GM12874 (cell line): ENCODE data around the gene PACRG.

ENCODE experiments used
- TF ChIP-seq, protein P1 (sequence below): IDR thresholded peaks from 2 replicates; pipeline ENCODE4 v1.5.1; 2011; ENCODE audit warnings: low read depth, mild to moderate bottlenecking, control low read depth, low read length, moderate library complexity; ENCODE audit not compliant: insufficient read depth

Gene PACRG

DNA sequence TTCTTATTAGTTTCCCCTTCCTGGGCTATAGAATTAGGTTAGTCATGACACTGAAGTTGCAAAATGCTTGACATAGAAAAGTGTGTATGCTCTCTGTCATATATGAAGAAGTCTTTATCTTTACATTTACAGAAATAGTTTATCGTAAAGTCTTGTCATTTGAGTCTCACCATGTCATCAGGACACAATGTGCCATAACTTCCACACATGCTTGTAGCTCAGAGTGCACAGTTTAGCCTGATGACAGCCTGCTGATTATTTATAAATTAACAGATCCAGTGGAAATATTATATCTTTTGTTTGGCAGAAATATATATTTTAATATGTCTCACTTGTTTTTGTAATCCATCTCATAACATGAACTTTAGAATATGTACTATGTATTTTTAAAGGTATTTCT is 399.8 kb downstream of the PACRG start:
- TF ChIP-seq, protein P1, sequence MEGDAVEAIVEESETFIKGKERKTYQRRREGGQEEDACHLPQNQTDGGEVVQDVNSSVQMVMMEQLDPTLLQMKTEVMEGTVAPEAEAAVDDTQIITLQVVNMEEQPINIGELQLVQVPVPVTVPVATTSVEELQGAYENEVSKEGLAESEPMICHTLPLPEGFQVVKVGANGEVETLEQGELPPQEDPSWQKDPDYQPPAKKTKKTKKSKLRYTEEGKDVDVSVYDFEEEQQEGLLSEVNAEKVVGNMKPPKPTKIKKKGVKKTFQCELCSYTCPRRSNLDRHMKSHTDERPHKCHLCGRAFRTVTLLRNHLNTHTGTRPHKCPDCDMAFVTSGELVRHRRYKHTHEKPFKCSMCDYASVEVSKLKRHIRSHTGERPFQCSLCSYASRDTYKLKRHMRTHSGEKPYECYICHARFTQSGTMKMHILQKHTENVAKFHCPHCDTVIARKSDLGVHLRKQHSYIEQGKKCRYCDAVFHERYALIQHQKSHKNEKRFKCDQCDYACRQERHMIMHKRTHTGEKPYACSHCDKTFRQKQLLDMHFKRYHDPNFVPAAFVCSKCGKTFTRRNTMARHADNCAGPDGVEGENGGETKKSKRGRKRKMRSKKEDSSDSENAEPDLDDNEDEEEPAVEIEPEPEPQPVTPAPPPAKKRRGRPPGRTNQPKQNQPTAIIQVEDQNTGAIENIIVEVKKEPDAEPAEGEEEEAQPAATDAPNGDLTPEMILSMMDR: no peak

DNA sequence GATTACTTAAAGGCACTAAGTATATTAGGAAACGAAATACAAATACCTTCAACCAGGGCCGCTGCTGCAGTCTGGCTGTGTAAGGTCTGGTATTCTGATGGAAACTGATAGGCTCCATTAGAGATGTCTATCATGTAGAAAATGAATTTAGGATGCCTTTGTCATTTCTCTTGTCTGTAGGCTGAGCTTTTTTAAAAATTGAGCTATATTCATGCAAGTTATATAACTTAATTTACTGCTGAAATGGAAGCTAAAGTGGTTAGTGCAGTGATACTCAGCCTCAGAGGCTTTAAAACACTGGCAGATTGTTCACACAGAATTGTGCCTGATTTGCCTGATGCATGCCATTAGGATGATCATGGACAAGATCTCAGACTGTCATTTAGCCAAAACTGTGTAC is 400.6 kb downstream of the PACRG start:
- TF ChIP-seq, protein P1: no peak

DNA sequence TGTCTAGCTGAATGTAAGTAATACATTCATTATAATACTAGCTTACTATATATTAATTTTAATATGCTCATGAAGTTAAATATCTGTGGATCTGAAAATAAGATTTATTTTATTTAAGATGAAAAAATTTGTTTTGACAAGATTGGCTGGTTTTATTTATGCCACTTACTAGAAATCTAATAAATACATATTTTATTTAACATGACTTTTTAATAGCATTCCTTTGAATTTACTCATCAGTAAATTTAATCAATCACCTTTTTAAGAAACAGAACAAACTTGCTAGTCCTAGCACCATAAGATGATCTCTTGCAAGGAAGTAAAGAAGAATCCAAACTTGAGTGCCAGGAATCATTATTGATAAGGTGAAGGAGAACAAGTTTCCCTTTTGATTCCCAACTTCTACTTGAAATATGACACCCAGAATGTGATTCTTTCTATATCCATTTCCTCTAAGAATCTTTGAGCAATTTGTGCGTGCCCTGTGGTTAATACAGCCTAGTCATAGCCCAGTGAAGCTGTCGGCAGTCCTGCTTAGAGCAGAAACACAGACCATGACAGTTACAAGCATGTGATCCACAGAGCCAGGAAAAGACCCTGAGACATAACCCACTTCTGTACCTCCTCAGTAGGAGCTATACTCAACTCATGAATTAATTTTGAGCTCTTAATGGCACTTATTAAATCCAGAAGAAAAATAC is 404.4 kb downstream of the PACRG start:
- TF ChIP-seq, protein P1: no peak

DNA sequence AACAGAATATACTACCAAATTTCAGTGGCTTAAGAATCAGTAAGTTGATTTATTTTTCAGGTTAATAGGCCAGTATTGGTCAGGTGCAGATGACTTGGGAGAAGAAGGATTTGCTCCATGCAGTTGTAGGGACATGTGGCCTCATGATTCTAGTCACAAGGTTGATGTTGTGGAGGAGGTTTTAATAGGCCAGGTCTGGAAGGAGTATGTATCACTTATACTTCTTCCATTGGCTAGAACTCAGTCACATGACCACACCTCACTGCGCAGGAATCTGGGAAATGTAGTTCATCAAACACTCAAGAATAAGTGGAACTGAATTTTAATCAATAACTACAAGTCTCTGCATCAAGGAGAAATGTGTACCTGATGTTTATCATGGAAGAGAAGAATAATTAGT is 405.2 kb downstream of the PACRG start:
- TF ChIP-seq, protein P1: no peak

DNA sequence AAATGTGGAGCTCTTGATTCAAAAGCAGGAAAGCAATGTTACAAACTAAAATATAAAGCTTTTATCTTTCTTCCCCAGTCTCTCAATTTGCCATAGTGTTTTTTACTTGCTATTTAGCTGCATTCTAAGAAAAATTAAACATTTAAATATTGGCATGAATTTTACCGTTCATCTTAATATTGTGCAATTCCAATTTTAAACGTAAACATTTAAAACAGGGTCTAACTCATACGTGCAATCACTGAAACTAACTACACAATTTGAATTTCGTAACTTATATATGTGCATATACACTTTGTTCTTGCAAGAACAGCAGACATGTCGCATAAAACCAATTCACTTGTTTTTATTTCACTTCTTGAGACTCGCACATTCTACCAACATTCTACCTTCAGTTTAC is 405.9 kb downstream of the PACRG start:
- TF ChIP-seq, protein P1: no peak

DNA sequence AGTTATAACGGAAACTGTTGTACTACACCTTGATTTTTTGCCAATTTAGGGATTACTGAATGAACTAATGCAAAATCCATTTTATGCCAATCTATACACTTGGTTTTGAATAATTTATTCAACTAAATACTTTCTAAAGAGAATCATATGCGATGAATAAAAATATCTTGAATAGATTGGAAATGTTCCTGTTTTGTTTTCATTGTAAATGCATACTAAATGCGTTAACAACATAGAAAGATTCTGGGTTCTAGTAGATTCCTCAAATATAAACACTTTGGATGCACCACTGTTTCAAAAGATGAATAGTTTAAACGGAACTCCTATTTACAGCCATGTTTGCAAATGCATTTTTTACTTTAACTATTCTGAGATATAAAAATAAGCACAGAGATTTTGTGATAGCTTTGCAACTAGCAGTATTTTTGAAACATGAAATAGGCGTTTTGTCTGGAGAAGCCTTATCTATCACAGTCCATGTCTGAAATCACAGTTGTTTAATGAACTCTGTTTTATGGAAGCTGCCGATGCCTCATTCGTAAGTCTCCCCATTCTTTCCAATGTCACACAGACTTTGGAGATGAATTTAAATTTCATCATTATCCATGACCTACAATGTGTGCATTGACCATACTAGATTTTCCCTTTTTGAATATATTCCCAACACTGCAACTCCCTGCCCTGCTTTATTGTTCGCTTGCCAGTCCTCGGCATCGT is 409.1 kb downstream of the PACRG start:
- TF ChIP-seq, protein P1: no peak

DNA sequence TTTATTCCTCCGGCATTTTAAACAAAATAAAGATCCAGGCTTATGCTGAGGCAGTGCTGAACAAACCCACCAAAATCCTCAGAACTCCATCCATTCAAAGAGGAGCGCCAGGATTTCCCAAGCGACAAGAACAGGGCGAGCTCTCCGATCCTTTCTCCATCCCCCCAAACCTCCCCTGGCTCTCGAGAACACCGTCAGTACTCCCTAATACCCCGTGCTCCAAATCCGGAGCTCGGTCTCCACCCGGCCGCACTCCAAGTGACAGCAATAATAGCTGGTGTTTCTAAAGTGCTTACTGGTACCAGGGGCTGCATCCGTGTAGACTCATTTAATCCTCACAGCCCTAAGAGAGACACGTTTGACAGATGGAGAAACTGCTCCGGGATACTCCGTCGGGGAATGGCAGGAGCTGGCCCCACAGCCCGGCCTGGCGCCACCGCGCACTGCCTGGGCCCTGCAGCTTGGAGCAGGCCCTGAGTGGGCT is 409.7 kb downstream of the PACRG start:
- TF ChIP-seq, protein P1: no peak
